Omental fat pad (tissue), 4 donors: ENCODE results near the gene MAB21L2. TPM values are rescaled to one million over a fixed set of nuclear protein-coding genes. Genes with fewer than 3 reads are reported as not detected.

Experiments
- ATAC-seq: fragments of 150-250 bp; one replicate; pipeline ENCODE4 v1.9.1; 2016; ENCODE audit warnings: mild to moderate bottlenecking, moderate library complexity; ENCODE audit not compliant: low FRiP score
- DNase-seq: peaks from one replicate; pipeline ENCODE4 v3.0.0-alpha.2; 2019; ENCODE audit warnings: low spot score
- CTCF ChIP-seq, 3 donors: fragments of 450-650 bp; IDR thresholded peaks; one replicate each; pipeline ENCODE4 v1.5.1; 2016 to 2017; ENCODE audit warnings: antibody characterized with exemption in 3 of 3, mild to moderate bottlenecking in 3 of 3, moderate library complexity in 2 of 3
- total RNA-seq, 4 donors: library from RNA; depleted of rRNA; stranded (reverse); fragments of >200 nt; gene quantifications; one replicate each; pipeline ENCODE4 v1.1.0, GENCODE V29; 2016

The MAB21L2 gene
- total RNA-seq, 4 donors from 2014 or later, result 3.4 to 25.1 TPM; not detected in 2

- ATAC-seq, result no peak
- DNase-seq, result no peak
- no peak for TF ChIP-seq CTCF (IDR thresholded peaks at IDR 0.05)
Measured at GRCh38 chr4:150567070-150567469, 14.9 kb upstream of the MAB21L2 start.

- DNase-seq, result no peak
- ATAC-seq, result no peak
- no peak for TF ChIP-seq CTCF (IDR thresholded peaks at IDR 0.05)
Measured at GRCh38 chr4:150569384-150569987, 12.5 kb upstream of the MAB21L2 start.

GRCh38 chr4:150569998-150570535 lies 11.9 kb upstream of the MAB21L2 start:
- no peak for TF ChIP-seq CTCF (IDR thresholded peaks at IDR 0.05)
- DNase-seq (no peak), ATAC-seq (no peak)

- ATAC-seq (no peak), DNase-seq (no peak)
- no peak for TF ChIP-seq CTCF (IDR thresholded peaks at IDR 0.05)
Measured at GRCh38 chr4:150570862-150571261, 11.1 kb upstream of the MAB21L2 start.

GRCh38 chr4:150572704-150573504 lies 9.0 kb upstream of the MAB21L2 start:
- ATAC-seq (no peak), DNase-seq (no peak)
- no peak for TF ChIP-seq CTCF (IDR thresholded peaks at IDR 0.05)

GRCh38 chr4:150573534-150573933 lies 8.4 kb upstream of the MAB21L2 start:
- ATAC-seq (no peak), DNase-seq (no peak)
- TF ChIP-seq CTCF (IDR thresholded peaks at IDR 0.05), result no peak
